HEK293 (cell line): Measurements from ENCODE around the gene MARCHF3.

ENCODE experiments used
- SALL2 ChIP-seq: fragments of 450-650 bp; formaldehyde crosslinking; IDR thresholded peaks from 2 replicates; pipeline ENCODE4 v1.5.0; 2017; ENCODE audit warnings: missing biosample characterization, mild to moderate bottlenecking, missing genetic modification characterization, borderline replicate concordance
- ZNF324 ChIP-seq: fragments of 450-650 bp; formaldehyde crosslinking; IDR thresholded peaks from 2 replicates; pipeline ENCODE4 v1.5.1; 2016; ENCODE audit warnings: missing biosample characterization, missing genetic modification characterization
- ZNF76 ChIP-seq: fragments of 450-650 bp; formaldehyde crosslinking; IDR thresholded peaks from 2 replicates; pipeline ENCODE4; 2016; ENCODE audit warnings: low read depth, missing biosample characterization, missing genetic modification characterization, borderline replicate concordance
- ZNF777 ChIP-seq: fragments of 450-650 bp; formaldehyde crosslinking; IDR thresholded peaks from 2 replicates; pipeline ENCODE4 v1.5.1; 2017; ENCODE audit warnings: missing biosample characterization, missing genetic modification characterization, borderline replicate concordance
- TF ChIP-seq, protein P1 (sequence below): fragments of 450-650 bp; formaldehyde crosslinking; IDR thresholded peaks from 2 replicates; pipeline ENCODE4 v1.5.1; 2016; ENCODE audit warnings: missing biosample characterization, missing genetic modification characterization

DNA sequence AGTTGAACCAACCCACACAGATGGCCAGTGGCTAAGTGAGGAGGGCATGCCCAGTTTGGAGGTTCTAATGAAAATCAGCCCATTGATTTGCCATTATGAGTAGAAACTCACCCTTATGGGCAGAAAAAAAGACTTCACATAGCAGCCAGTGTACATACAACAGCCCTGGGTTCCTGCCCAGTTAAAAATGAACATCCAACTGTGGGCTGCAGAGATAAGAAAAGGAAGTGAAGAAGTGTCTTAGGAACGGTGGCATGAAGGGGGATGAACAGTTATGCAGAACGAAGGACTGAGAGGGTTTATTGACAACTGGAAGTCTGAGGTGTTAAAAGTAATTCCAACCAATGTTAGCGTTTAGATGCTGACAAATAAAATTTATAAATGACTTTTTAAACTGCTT, 118.4 kb downstream of the MARCHF3 start:
- TF ChIP-seq, protein P1, sequence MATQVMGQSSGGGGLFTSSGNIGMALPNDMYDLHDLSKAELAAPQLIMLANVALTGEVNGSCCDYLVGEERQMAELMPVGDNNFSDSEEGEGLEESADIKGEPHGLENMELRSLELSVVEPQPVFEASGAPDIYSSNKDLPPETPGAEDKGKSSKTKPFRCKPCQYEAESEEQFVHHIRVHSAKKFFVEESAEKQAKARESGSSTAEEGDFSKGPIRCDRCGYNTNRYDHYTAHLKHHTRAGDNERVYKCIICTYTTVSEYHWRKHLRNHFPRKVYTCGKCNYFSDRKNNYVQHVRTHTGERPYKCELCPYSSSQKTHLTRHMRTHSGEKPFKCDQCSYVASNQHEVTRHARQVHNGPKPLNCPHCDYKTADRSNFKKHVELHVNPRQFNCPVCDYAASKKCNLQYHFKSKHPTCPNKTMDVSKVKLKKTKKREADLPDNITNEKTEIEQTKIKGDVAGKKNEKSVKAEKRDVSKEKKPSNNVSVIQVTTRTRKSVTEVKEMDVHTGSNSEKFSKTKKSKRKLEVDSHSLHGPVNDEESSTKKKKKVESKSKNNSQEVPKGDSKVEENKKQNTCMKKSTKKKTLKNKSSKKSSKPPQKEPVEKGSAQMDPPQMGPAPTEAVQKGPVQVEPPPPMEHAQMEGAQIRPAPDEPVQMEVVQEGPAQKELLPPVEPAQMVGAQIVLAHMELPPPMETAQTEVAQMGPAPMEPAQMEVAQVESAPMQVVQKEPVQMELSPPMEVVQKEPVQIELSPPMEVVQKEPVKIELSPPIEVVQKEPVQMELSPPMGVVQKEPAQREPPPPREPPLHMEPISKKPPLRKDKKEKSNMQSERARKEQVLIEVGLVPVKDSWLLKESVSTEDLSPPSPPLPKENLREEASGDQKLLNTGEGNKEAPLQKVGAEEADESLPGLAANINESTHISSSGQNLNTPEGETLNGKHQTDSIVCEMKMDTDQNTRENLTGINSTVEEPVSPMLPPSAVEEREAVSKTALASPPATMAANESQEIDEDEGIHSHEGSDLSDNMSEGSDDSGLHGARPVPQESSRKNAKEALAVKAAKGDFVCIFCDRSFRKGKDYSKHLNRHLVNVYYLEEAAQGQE: no peak
- TF ChIP-seq ZNF76 (tag by site-specific recombination): no peak
- TF ChIP-seq SALL2: no peak
- TF ChIP-seq ZNF777 (tag by site-specific recombination): no peak
- no peak for TF ChIP-seq ZNF324 (tag by site-specific recombination)
